Measurements from ENCODE around the gene ABHD15. TPM values are rescaled to one million over a fixed set of nuclear protein-coding genes. Genes with fewer than 3 reads are reported as not detected.

The ABHD15 gene
- total RNA-seq, 2 experiments from 2014 or later, result 4.1 to 4.9 TPM

- intact Hi-C loops (cut with DNase I, micrococcal nuclease), result loop anchor here in 1 of 2 experiments (5.0 to 10.0 kb wide), 3 partner anchors 175 to 842 kb away; partner anchors contain the start of genes PHF12 and TRAF4
- Mint-ChIP-seq H3K36me3 (ENCODE audit: low read depth) (peaks cover 12% of the 10 kb centered on the region), H3K9me3 (no peaks in the 10 kb centered on the region), H3K4me3 (peak overlapping the region; percentile 59), H3K27ac (peak overlapping the region; percentile 45), H3K4me1 (ENCODE audit: low read depth) (peaks cover 73% of the 10 kb centered on the region), H3K27me3 (no peaks in the 10 kb centered on the region)
- ATAC-seq (ENCODE audit: poor library complexity) (no peak), DNase-seq (no peak)
- ChIA-PET POLR2A (interaction anchor here (1.3 to 4.4 kb wide), 3 partner anchors 15 to 30 kb away, joined by 7 to 40 read pairs (median 8); partner anchors contain the start of gene TP53I13), CTCF (interaction anchor here (0.7 to 3.9 kb wide), 5 partner anchors 19 to 31 kb away, joined by 3 to 28 read pairs (median 5); partner anchors contain the start of gene ABHD15)
- Histone ChIP-seq H3K36me3 (ENCODE audit: insufficient read depth, low read length) (peaks cover 16% of the 10 kb centered on the region), H3K4me1 (ENCODE audit: insufficient read depth, low read length) (peaks cover 73% of the 10 kb centered on the region), H3K27me3 (ENCODE audit: control insufficient read depth in 1 of 2, insufficient read depth in 2 of 2, low read length in 2 of 2) (no peaks in the 10 kb centered on the region), H3K4me3 (ENCODE audit: low read length) (no peak overlapping the region), H3K9me3 (ENCODE audit: control insufficient read depth in 1 of 2, insufficient read depth in 1 of 2, low read length in 2 of 2) (no peaks in the 10 kb centered on the region), H3K27ac (ENCODE audit: low read depth in 1 of 2, low read length in 2 of 2) (no peak overlapping the region)
- TF ChIP-seq CTCF (IDR thresholded peaks at IDR 0.05), result no peak
Measured at GRCh38 chr17:29586676-29587469, 20.0 kb upstream of the ABHD15 start.

GRCh38 chr17:29585080-29585751 lies 18.4 kb upstream of the ABHD15 start:
- Histone ChIP-seq H3K27me3 (ENCODE audit: control insufficient read depth in 1 of 2, insufficient read depth in 2 of 2, low read length in 2 of 2) (no peaks in the 10 kb centered on the region), H3K36me3 (ENCODE audit: insufficient read depth, low read length) (peaks cover 26% of the 10 kb centered on the region), H3K9me3 (ENCODE audit: control insufficient read depth in 1 of 2, insufficient read depth in 1 of 2, low read length in 2 of 2) (no peaks in the 10 kb centered on the region), H3K27ac (ENCODE audit: low read depth in 1 of 2, low read length in 2 of 2) (peak overlapping the region in 1 of 2 donors; percentile 29), H3K4me1 (ENCODE audit: insufficient read depth, low read length) (peaks cover 65% of the 10 kb centered on the region), H3K4me3 (ENCODE audit: low read length) (no peak overlapping the region)
- TF ChIP-seq CTCF (IDR thresholded peaks at IDR 0.05), result peak; percentile 35
- CTCF ChIA-PET, result interaction anchor here (0.8 to 3.9 kb wide), 4 partner anchors 9 to 33 kb away, joined by 3 to 28 read pairs (median 6); no protein-coding TSS in a partner anchor
- Mint-ChIP-seq H3K4me3 (peak overlapping the region; percentile 49), H3K4me1 (ENCODE audit: low read depth) (peaks cover 62% of the 10 kb centered on the region), H3K36me3 (ENCODE audit: low read depth) (peaks cover 16% of the 10 kb centered on the region), H3K27ac (peak overlapping the region; percentile 45), H3K27me3 (no peaks in the 10 kb centered on the region), H3K9me3 (no peaks in the 10 kb centered on the region)
- intact Hi-C loops (cut with DNase I, micrococcal nuclease), result loop anchor here in 1 of 2 experiments (5.0 to 10.0 kb wide), 3 partner anchors 177 to 840 kb away; partner anchors contain the start of genes PHF12 and TRAF4
- DNase-seq (peak in 5 of 14 experiments; percentile 26 to 63 (median 55)), ATAC-seq (ENCODE audit: poor library complexity) (no peak)
- POLR2A ChIA-PET, result interaction anchor here (4.4 kb wide), 1 partner anchor 31 kb away, joined by 40 read pairs; no protein-coding TSS in a partner anchor

- Mint-ChIP-seq H3K4me1 (ENCODE audit: low read depth) (peaks cover 59% of the 10 kb centered on the region), H3K27ac (peak overlapping the region; percentile 45), H3K36me3 (ENCODE audit: low read depth) (peaks cover 22% of the 10 kb centered on the region), H3K27me3 (no peaks in the 10 kb centered on the region), H3K4me3 (peak overlapping the region; percentile 45), H3K9me3 (no peaks in the 10 kb centered on the region)
- TF ChIP-seq CTCF (IDR thresholded peaks at IDR 0.05), result no peak
- Histone ChIP-seq H3K27me3 (ENCODE audit: control insufficient read depth in 1 of 2, insufficient read depth in 2 of 2, low read length in 2 of 2) (no peaks in the 10 kb centered on the region), H3K4me1 (ENCODE audit: insufficient read depth, low read length) (peaks cover 62% of the 10 kb centered on the region), H3K36me3 (ENCODE audit: insufficient read depth, low read length) (peaks cover 31% of the 10 kb centered on the region), H3K9me3 (ENCODE audit: control insufficient read depth in 1 of 2, insufficient read depth in 1 of 2, low read length in 2 of 2) (no peaks in the 10 kb centered on the region), H3K4me3 (ENCODE audit: low read length) (no peak overlapping the region), H3K27ac (ENCODE audit: low read depth in 1 of 2, low read length in 2 of 2) (peak overlapping the region in 1 of 2 donors; percentile 29)
- POLR2A ChIA-PET, result interaction anchor here (0.6 to 1.5 kb wide), 2 partner anchors 31 to 347 kb away, joined by 3 read pairs; no protein-coding TSS in a partner anchor
- DNase-seq, result peak in 1 of 14 experiments; percentile 17
- CTCF ChIA-PET, result interaction anchor here (0.8 to 1.3 kb wide), 2 partner anchors 9 to 29 kb away, joined by 3 to 4 read pairs; no protein-coding TSS in a partner anchor
- ATAC-seq (ENCODE audit: poor library complexity), result no peak
- intact Hi-C loops (cut with DNase I, micrococcal nuclease), result loop anchor here in 1 of 2 experiments (5.0 to 10.0 kb wide), 5 partner anchors 178 to 840 kb away; partner anchors contain the start of genes PHF12, SSH2 and TRAF4
Measured at GRCh38 chr17:29584452-29585079, 17.7 kb upstream of the ABHD15 start.

Measured in CD4-positive, alpha-beta T cell (primary cell).